Choroid plexus epithelial cell (primary cell): ENCODE data around the gene RNFT2.

Experiments
- DNase-seq: peaks from one replicate; pipeline ENCODE4 v3.0.0-alpha.2; 2010; ENCODE audit warnings: low read depth
- H3K4me3 ChIP-seq: 2 replicates; pipeline ENCODE4 v1.5.1; 2011; ENCODE audit warnings: low read depth, mild to moderate bottlenecking, control low read depth, low read length, moderate library complexity
- CTCF ChIP-seq: conservative IDR thresholded peaks from 2 replicates; pipeline ENCODE4 v1.5.1; 2011; ENCODE audit warnings: low read depth, mild to moderate bottlenecking, control low read depth, inconsistent platforms, low read length, moderate library complexity

RNFT2 gene

GRCh38 chr12:116878567-116879508 is 140.7 kb downstream of the RNFT2 start:
- peak; percentile 23 for DNase-seq
- TF ChIP-seq CTCF: no peak
- H3K4me3 ChIP-seq: no peak overlapping the region

GRCh38 chr12:116879509-116880212 is 141.5 kb downstream of the RNFT2 start:
- no peak for TF ChIP-seq CTCF
- no peak overlapping the region for H3K4me3 ChIP-seq
- DNase-seq: no peak

DNA sequence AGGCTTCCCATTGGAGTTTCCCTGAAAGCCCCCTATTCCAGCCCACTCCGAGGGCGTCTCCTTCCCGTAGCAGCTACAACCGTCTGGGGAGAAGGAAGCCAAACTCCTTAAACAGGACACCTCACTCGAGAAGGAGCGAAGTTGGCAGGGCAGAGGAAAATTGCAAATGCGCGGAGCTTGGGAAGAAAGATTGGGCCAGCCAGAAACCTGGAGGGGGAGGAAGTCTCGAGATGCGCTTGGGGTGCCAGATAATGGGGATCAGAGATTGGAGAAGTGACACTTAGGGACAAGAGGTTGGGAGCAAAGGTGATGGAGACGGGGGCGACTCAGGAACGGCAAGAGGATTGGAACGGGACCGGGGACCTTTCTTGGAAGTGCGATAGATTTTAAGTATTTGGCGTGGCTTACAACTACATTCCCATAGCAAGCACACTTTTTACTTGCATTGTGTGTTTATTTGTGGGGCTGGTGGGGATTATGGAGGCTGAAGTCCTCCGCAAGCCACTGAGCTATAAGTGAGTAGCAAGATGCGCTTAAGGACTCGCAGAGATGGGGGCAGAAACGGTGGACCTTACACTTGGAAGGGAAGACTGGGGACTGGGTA is 142.2 kb downstream of the RNFT2 start:
- no peak for TF ChIP-seq CTCF
- DNase-seq: no peak
- H3K4me3 ChIP-seq: no peak overlapping the region

GRCh38 chr12:116880817-116881324 is 142.8 kb downstream of the RNFT2 start:
- TF ChIP-seq CTCF: no peak
- H3K4me3 ChIP-seq: no peak overlapping the region
- DNase-seq: peak; percentile 42

GRCh38 chr12:116881325-116881876 is 143.3 kb downstream of the RNFT2 start, which contains the start of gene HRK:
HRK (minus strand) TSS chr12:116881441; CDS start chr12:116881307, 134 bp downstream.
- TF ChIP-seq CTCF: no peak
- no peak within 1 kb of the TSS for H3K4me3 ChIP-seq
- DNase-seq: peak; percentile 27

- no peak overlapping the region for H3K4me3 ChIP-seq
- DNase-seq: no peak
- TF ChIP-seq CTCF: no peak
Measured at GRCh38 chr12:116881877-116882507, 143.9 kb downstream of the RNFT2 start.
